Fibroblast of the aortic adventitia (primary cell): ENCODE data around the gene ABL1. TPM values are rescaled to one million over a fixed set of nuclear protein-coding genes. Genes with fewer than 3 reads are reported as not detected.

Experiments used
- DNase-seq: peaks from one replicate; pipeline ENCODE4 v3.0.0-alpha.2; 2010; ENCODE audit warnings: low read depth
- H3K4me3 ChIP-seq: 2 replicates; pipeline ENCODE4 v1.5.1; 2011; ENCODE audit warnings: low read depth, mild to moderate bottlenecking, control low read depth, low read length, moderate library complexity
- total RNA-seq: library from RNA; depleted of rRNA; stranded (reverse); fragments of >200 nt; gene quantifications from 2 replicates; pipeline ENCODE4 v1.2.3, GENCODE V29; 2012; ENCODE audit warnings: low replicate concordance
- TF ChIP-seq, protein P1 (sequence below): IDR thresholded peaks from 2 replicates; pipeline ENCODE4 v1.5.1; 2011; ENCODE audit warnings: mild to moderate bottlenecking, low read length, control low read depth, inconsistent platforms; ENCODE audit not compliant: insufficient read depth

ABL1 gene
- total RNA-seq, 1 donor: 73.3 TPM

GRCh38 chr9:130929571-130930038 is 94.6 kb downstream of the ABL1 start:
- no peak overlapping the region for H3K4me3 ChIP-seq
- TF ChIP-seq, protein P1, sequence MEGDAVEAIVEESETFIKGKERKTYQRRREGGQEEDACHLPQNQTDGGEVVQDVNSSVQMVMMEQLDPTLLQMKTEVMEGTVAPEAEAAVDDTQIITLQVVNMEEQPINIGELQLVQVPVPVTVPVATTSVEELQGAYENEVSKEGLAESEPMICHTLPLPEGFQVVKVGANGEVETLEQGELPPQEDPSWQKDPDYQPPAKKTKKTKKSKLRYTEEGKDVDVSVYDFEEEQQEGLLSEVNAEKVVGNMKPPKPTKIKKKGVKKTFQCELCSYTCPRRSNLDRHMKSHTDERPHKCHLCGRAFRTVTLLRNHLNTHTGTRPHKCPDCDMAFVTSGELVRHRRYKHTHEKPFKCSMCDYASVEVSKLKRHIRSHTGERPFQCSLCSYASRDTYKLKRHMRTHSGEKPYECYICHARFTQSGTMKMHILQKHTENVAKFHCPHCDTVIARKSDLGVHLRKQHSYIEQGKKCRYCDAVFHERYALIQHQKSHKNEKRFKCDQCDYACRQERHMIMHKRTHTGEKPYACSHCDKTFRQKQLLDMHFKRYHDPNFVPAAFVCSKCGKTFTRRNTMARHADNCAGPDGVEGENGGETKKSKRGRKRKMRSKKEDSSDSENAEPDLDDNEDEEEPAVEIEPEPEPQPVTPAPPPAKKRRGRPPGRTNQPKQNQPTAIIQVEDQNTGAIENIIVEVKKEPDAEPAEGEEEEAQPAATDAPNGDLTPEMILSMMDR: no peak
- DNase-seq: no peak

GRCh38 chr9:130930132-130930803 is 95.2 kb downstream of the ABL1 start:
- no peak for DNase-seq
- TF ChIP-seq, protein P1: no peak
- H3K4me3 ChIP-seq: no peak overlapping the region

DNA sequence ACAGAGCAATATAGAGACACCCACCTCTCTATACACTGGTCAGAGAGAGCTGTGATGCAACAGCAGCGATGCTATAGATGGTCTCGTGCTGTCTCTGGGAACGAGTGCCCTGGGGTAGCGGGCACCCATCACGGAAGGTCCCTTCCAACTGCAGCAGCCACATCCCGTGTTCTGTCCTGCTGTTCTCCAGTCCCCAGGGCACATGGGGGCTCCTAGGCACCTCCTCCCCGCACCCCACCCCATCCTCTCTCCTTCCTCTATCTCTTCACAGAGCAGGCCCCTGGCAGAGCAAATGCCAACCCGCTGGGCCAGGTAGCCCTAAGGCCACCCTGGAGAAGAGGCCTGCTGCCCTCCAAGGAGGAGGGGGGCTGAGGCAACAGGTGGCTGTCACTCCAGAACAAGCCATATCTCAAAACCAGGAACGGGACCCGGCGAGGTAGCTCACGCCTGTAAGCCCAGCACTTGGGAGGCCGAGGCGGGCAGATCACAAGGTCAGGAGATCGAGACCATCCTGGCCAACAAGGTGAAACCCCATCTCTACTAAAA is 95.8 kb downstream of the ABL1 start:
- TF ChIP-seq, protein P1: no peak
- DNase-seq: no peak
- no peak overlapping the region for H3K4me3 ChIP-seq

DNA sequence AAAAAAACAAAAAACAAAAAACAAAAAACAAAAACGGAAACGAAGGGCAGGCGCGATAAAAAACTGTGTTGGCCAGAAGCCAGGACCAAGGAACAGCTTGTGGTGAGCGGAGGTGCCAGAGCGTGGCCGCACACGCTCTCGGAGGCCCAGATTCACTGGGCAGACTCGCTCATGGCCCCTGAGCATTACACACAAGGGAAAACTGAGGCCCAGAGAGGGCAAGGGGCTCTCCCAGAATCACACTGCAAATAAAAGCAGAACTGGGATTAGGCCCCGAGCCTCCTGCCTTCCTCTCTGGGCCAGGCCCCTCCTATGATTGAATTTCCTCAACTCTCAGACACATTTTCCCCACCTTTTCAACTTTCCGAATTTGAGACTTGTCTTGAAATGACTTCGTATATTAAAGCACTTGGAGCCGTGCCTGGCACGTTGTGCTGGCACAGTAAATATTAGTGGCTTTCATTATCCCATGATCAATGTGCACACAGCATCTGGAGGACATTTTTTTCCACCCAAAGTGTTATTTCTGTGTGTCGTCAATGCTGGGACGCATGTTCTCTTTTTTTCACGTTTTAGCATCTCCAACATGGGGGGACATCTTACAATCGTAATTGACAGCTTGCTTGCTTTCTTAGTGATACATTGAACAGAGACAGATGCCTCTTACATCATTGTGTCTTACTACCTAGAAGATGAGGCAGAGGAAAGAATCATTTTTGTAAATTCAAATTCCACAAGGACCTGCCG is 96.6 kb downstream of the ABL1 start:
- TF ChIP-seq, protein P1: no peak
- H3K4me3 ChIP-seq: no peak overlapping the region
- no peak for DNase-seq

- TF ChIP-seq, protein P1: no peak
- H3K4me3 ChIP-seq: no peak overlapping the region
- DNase-seq: no peak
These were observed 97.4 kb downstream of the ABL1 start for GRCh38 chr9:130932255-130933079.
